HepG2 (cell line): ENCODE measurements around the gene LLGL2. TPM values are rescaled to one million over a fixed set of nuclear protein-coding genes. Genes with fewer than 3 reads are reported as not detected.

Experiments used
- ATAC-seq: fragments of 200-7000 bp; cut with Tn5 transposase; 3 replicates; pipeline ENCODE4 v1.9.1; 2020; ENCODE audit warnings: mild to moderate bottlenecking, moderate library complexity
- BruUV-seq: library from RNA; stranded (reverse); fragments of 400-500 nt; replicated peaks from 2 replicates; lab custom pipeline; 2021; lab: Mats Ljungman, UMichigan
- CTCF ChIA-PET: fragments of 300-600 bp; formaldehyde crosslinking; extraction: SDS; loops from one replicate; lab custom pipeline; 2021; ENCODE audit warnings: low total read pairs, inconsistent platforms, low intra/inter-chr PET ratio; lab: Yijun Ruan, JAX
- POLR2A ChIA-PET: fragments of 350-600 bp; sonication (Branson Sonifier 250); formaldehyde crosslinking; loops from one replicate; lab custom pipeline; 2020; ENCODE audit warnings: antibody characterized with exemption, inconsistent platforms; lab: Yijun Ruan, JAX
- DNase-seq: peaks from one replicate; pipeline ENCODE4 v3.0.0-alpha.2; 2015; ENCODE audit warnings: low spot score
- FAIRE-seq: peaks from 3 replicates; lab custom pipeline; 2011; peaks lifted over from hg19 to GRCh38; lab: Jason Lieb, UNC
- H2AFZ ChIP-seq: one replicate; pipeline ENCODE4 v1.6.1; 2011; ENCODE audit warnings: low read length, inconsistent platforms
- H3K27ac ChIP-seq: fragments of 300-600 bp; 3 replicates; pipeline ENCODE4 v1.8.0; 2011; ENCODE audit warnings: mixed run types, mild to moderate bottlenecking, mixed read lengths, low read length, inconsistent platforms; ENCODE audit not compliant: insufficient read depth; ENCODE audit errors: extremely low read length
- H3K27me3 ChIP-seq, 2 experiments: fragments of 200-600 bp in 1 of 2; 2 replicates in 1 of 2; 3 replicates in 1 of 2; pipeline versions ENCODE4 v1.6.0 to v1.8.0; 2011; ENCODE audit warnings: low read length in 2 of 2, mild to moderate bottlenecking in 2 of 2, moderate library complexity in 2 of 2, inconsistent platforms in 1 of 2; ENCODE audit not compliant: insufficient read depth in 2 of 2, control insufficient read depth in 1 of 2
- H3K36me3 ChIP-seq, 2 experiments: fragments of 200-600 bp in 1 of 2; replicated peaks in 1 of 2; 2 replicates in 1 of 2; 3 replicates in 1 of 2; pipeline versions ENCODE4 v1.5.1 to v1.8.0; 2011; ENCODE audit warnings: low read length in 2 of 2, inconsistent platforms in 1 of 2; ENCODE audit not compliant: insufficient read depth in 2 of 2, control insufficient read depth in 1 of 2
- H3K4me1 ChIP-seq: 2 replicates; pipeline ENCODE4 v1.5.1; 2012; ENCODE audit warnings: low read length, inconsistent platforms; ENCODE audit not compliant: insufficient read depth
- H3K4me2 ChIP-seq: 2 replicates; pipeline ENCODE4 v1.6.0; 2011; ENCODE audit warnings: low read depth, low read length, inconsistent platforms
- H3K4me3 ChIP-seq, 3 experiments: fragments of 200-600 bp in 1 of 3; sonication (generic), shearing (Covaris generic) in 1 of 3; replicated peaks in 1 of 3; 2 replicates each; pipeline ENCODE4 v1.5.1; 2011 to 2016; ENCODE audit warnings: low read length in 3 of 3, inconsistent platforms in 2 of 3, low read depth in 2 of 3, mild to moderate bottlenecking in 2 of 3, control low read depth in 1 of 3, mixed read lengths in 1 of 3; ENCODE audit not compliant: insufficient read depth in 1 of 3
- H3K79me2 ChIP-seq: one replicate; pipeline ENCODE4 v1.6.1; 2011; ENCODE audit warnings: low read length, inconsistent platforms; ENCODE audit not compliant: insufficient read depth
- H3K9ac ChIP-seq: 2 replicates; pipeline ENCODE4 v1.6.0; 2011; ENCODE audit warnings: mild to moderate bottlenecking, low read depth, low read length, inconsistent platforms; ENCODE audit not compliant: insufficient read depth
- H3K9me3 ChIP-seq: 2 replicates; pipeline ENCODE4 v1.5.1; 2012; ENCODE audit warnings: mild to moderate bottlenecking, low read length
- H4K20me1 ChIP-seq: 2 replicates; pipeline ENCODE4 v1.6.0; 2011; ENCODE audit warnings: inconsistent platforms, mild to moderate bottlenecking, low read length, moderate library complexity; ENCODE audit not compliant: insufficient read depth
- AGO2 ChIP-seq: fragments of 200-400 bp; formaldehyde crosslinking; optimal IDR thresholded peaks from 2 replicates; pipeline ENCODE3; 2017; ENCODE audit warnings: mild to moderate bottlenecking, low read depth, low read length, moderate library complexity
- MEIS1 ChIP-seq: sonication (generic); formaldehyde crosslinking; IDR thresholded peaks from 2 replicates; pipeline ENCODE4 v1.9.0; 2021; ENCODE audit warnings: mild to moderate bottlenecking, missing genetic modification reagents, moderate library complexity, borderline replicate concordance
- MZF1 ChIP-seq: sonication (generic); formaldehyde crosslinking; IDR thresholded peaks from 2 replicates; pipeline ENCODE4 v1.8.1; 2023; ENCODE audit warnings: mild to moderate bottlenecking, missing genetic modification reagents, borderline replicate concordance
- RBFOX2 ChIP-seq: fragments of 200-400 bp; formaldehyde crosslinking; IDR thresholded peaks from 2 replicates; pipeline ENCODE4 v1.6.1; 2017; ENCODE audit warnings: low read depth, mild to moderate bottlenecking, low read length
- SMAD9 ChIP-seq: sonication (generic); formaldehyde crosslinking; IDR thresholded peaks from 2 replicates; pipeline ENCODE4 v1.5.1; 2020; ENCODE audit warnings: mild to moderate bottlenecking, missing genetic modification reagents
- ZNF577 ChIP-seq: sonication (generic); formaldehyde crosslinking; IDR thresholded peaks from 2 replicates; pipeline ENCODE4 v1.4.0; 2020; ENCODE audit warnings: mild to moderate bottlenecking, low read depth, missing genetic modification reagents, borderline replicate concordance
- ZNF768 ChIP-seq: sonication (generic); formaldehyde crosslinking; IDR thresholded peaks from 2 replicates; pipeline ENCODE4 v1.4.0; 2020; ENCODE audit warnings: missing genetic modification reagents
- WGBS: methylation state at CpG from one replicate; pipeline ENCODE4 v1.1.6; 2017; ENCODE audit warnings: low lambda C conversion rate; 5-methylcytosine and 5-hydroxymethylcytosine counted together
- in situ Hi-C: cut with HindIII; loops from 2 replicates; pipeline ENCODE4 v1.10.0; 2017; ENCODE audit warnings: low pct_unique_long_range_greater_than_20kb; ENCODE audit not compliant: extremely low pct_ligation_motif_present
- intact Hi-C: fragments of 100-400 bp; cut with micrococcal nuclease; formaldehyde crosslinking; loops from one replicate; pipeline ENCODE4 v1.10.0; 2022; ENCODE audit not compliant: unreplicated experiment
- polyA plus RNA-seq, 8 experiments: library from polyadenylated mRNA; depleted of rRNA in 3 of 8; stranded (reverse) in 7 of 8; unstranded in 1 of 8; fragments of >200 nt; fragmentation: Illumina TruSeq in 4 of 8; extraction: Trizol in 4 of 8; gene quantifications; 2 replicates each; pipeline versions ENCODE4 v1.2.1 to v1.2.3, GENCODE V29; 2011 to 2016; ENCODE audit warnings: low read depth in 4 of 8, missing spikeins in 1 of 8, mixed read lengths in 1 of 8; ENCODE audit not compliant: insufficient read depth in 1 of 8
- total RNA-seq, 5 experiments: library from RNA; depleted of rRNA; stranded (reverse); fragments of >200 nt; fragmentation: Illumina TruSeq; extraction: Trizol; gene quantifications; 2 replicates each; pipeline ENCODE4 v1.2.3, GENCODE V29; 2016; ENCODE audit warnings: low read depth in 1 of 5
- TF ChIP-seq, protein P1 (sequence below): sonication (generic); formaldehyde crosslinking; IDR thresholded peaks from 2 replicates; pipeline ENCODE4 v1.5.0; 2020; ENCODE audit warnings: mild to moderate bottlenecking, missing genetic modification reagents

Gene LLGL2
- total and polyA plus RNA-seq, 2 of the 13 experiments (the other 11 are each of a cell fraction or from before 2014, with no cell fraction given), result 83.0 to 86.7 TPM

GRCh38 chr17:75563063-75563758, 37.7 kb downstream of the LLGL2 start:
- ChIA-PET POLR2A (no interaction called here), CTCF (no interaction called here)
- H3K4me2 ChIP-seq, result no peak overlapping the region
- TF ChIP-seq ZNF577 (CRISPR knock-in tag), result no peak
- TF ChIP-seq RBFOX2, result peak; percentile 32; the same call in 1 of the 2 replicates
- TF ChIP-seq, protein P1, sequence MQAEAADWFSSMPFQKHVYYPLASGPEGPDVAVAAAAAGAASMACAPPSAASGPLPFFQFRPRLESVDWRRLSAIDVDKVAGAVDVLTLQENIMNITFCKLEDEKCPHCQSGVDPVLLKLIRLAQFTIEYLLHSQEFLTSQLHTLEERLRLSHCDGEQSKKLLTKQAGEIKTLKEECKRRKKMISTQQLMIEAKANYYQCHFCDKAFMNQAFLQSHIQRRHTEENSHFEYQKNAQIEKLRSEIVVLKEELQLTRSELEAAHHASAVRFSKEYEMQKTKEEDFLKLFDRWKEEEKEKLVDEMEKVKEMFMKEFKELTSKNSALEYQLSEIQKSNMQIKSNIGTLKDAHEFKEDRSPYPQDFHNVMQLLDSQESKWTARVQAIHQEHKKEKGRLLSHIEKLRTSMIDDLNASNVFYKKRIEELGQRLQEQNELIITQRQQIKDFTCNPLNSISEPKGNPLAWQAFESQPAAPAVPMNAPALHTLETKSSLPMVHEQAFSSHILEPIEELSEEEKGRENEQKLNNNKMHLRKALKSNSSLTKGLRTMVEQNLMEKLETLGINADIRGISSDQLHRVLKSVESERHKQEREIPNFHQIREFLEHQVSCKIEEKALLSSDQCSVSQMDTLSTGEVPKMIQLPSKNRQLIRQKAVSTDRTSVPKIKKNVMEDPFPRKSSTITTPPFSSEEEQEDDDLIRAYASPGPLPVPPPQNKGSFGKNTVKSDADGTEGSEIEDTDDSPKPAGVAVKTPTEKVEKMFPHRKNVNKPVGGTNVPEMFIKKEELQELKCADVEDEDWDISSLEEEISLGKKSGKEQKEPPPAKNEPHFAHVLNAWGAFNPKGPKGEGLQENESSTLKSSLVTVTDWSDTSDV (CRISPR knock-in tag), result no peak
- TF ChIP-seq MZF1 (CRISPR knock-in tag), result no peak
- TF ChIP-seq AGO2, result peak; percentile 65
- TF ChIP-seq ZNF768, result peak; percentile 89
- no peak for TF ChIP-seq MEIS1
- no peak for TF ChIP-seq SMAD9 (CRISPR knock-in tag)
- H3K9ac ChIP-seq, result no peak overlapping the region
- ATAC-seq (no peak), FAIRE-seq (no peak), DNase-seq (no peak)
- peaks cover 40% of the 10 kb centered on the region for H3K4me1 ChIP-seq
- H3K36me3 ChIP-seq, result peaks cover 32 to 47% of the 10 kb centered on the region in 2 experiments
- WGBS, result 98% methylated on average over 19 of the region's 28 CpGs
- in situ Hi-C loops, result no loop called here
- H3K4me3 ChIP-seq, result no peak overlapping the region
- H4K20me1 ChIP-seq, result no peaks in the 10 kb centered on the region
- H3K27me3 ChIP-seq, result no peaks in the 10 kb centered on the region
- intact Hi-C loops, result no loop called here
- H3K9me3 ChIP-seq, result no peaks in the 10 kb centered on the region
- H3K79me2 ChIP-seq, result peaks cover 3% of the 10 kb centered on the region
- no peak overlapping the region for H2AFZ ChIP-seq
- BruUV-seq, result no TSS peak
- no peak overlapping the region for H3K27ac ChIP-seq
